ENCODE results near the gene TFF2.

GRCh38 chr21:42367367-42368165, 16.8 kb upstream of the TFF2 start:
- no peak; the same call in 1 of the 2 replicates for TF ChIP-seq CTCF (conservative IDR thresholded peaks at IDR 0.05; ENCODE audit: low read length)
- TF ChIP-seq EZH2phosphoT487 (IDR thresholded peaks at IDR 0.05; ENCODE audit: borderline replicate concordance): no peak

Data from Loucy (cell line).